ENCODE results near the gene KRABD2.
A peak's percentile ranks its signal among the peaks of the same experiment; 100 is the strongest.

The KRABD2 gene

DNA sequence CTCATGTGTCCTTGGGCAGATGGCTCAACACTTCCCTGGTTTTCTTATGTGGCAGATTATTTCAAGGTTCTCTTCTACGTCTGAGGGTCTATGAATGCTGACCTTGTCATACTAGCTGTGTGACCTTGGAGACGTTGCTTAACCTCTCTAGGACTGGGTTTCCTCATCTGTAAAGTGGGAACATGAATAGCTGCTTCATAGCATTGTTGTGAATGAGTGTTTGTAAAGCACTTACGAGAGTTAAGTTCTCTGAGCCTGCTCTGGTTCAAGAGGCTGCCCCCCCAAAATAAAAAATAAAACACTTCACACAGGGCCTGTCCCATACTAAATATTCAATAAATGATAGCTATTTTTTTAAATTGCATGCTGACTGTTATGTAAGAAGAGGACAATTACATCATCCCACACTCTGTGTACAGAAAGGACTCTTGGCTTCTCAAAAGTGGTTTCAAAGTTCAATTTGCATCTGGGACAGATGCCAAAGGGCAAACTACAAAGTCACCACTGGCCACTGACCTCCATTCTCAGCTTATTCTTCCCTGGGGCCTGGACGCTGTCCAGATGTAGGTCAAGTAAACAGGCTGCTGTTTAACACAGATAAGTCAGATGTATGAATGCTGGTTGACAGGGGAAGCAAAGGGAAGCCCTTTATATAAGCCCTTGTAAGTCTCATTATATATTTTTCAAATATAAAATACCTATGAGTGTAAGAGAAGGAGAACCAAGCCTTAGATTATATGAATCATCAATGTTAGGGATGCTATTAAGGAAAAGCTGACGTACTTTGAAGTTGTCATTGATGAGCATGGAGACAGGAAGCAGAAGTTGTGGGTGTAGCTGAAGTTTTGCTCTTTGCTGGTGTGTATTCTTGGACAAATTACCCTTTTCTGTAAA, 43.8 kb upstream of the KRABD2 start:
- Histone ChIP-seq H3K79me2 (ENCODE audit: insufficient read depth, low read length) (no peaks in the 10 kb centered on the region), H3K9ac (ENCODE audit: low read length) (no peak overlapping the region), H4K20me1 (ENCODE audit: insufficient read depth, low read length) (no peaks in the 10 kb centered on the region), H3K27me3 (ENCODE audit: insufficient read depth, low read length) (peaks cover 30% of the 10 kb centered on the region), H3K4me1 (ENCODE audit: insufficient read depth, low read length) (peaks cover 5% of the 10 kb centered on the region), H3K4me2 (ENCODE audit: low read length) (no peak overlapping the region), H3K4me3 (ENCODE audit: insufficient read depth, low read depth, low read length) (no peak overlapping the region), H3K36me3 (ENCODE audit: insufficient read depth, low read length) (no peaks in the 10 kb centered on the region), H2AFZ (ENCODE audit: low read depth, low read length) (no peak overlapping the region), H3K27ac (ENCODE audit: low read depth, low read length) (no peak overlapping the region), H3K9me3 (ENCODE audit: insufficient read depth, low read depth, low read length) (no peaks in the 10 kb centered on the region)
- no peaks in the 10 kb centered on the region for H3K9me3 Mint-ChIP-seq (ENCODE audit: unreplicated experiment)
- no peaks in the 10 kb centered on the region for H3K4me1 Mint-ChIP-seq (ENCODE audit: low read depth, unreplicated experiment)
- H3K4me3 Mint-ChIP-seq (ENCODE audit: unreplicated experiment), result no peak overlapping the region
- no peaks in the 10 kb centered on the region for H3K36me3 Mint-ChIP-seq (ENCODE audit: low read depth, unreplicated experiment)
- no peak for TF ChIP-seq EZH2 (IDR thresholded peaks at IDR 0.05; ENCODE audit: insufficient read depth, low read length)
- TF ChIP-seq, protein P1, sequence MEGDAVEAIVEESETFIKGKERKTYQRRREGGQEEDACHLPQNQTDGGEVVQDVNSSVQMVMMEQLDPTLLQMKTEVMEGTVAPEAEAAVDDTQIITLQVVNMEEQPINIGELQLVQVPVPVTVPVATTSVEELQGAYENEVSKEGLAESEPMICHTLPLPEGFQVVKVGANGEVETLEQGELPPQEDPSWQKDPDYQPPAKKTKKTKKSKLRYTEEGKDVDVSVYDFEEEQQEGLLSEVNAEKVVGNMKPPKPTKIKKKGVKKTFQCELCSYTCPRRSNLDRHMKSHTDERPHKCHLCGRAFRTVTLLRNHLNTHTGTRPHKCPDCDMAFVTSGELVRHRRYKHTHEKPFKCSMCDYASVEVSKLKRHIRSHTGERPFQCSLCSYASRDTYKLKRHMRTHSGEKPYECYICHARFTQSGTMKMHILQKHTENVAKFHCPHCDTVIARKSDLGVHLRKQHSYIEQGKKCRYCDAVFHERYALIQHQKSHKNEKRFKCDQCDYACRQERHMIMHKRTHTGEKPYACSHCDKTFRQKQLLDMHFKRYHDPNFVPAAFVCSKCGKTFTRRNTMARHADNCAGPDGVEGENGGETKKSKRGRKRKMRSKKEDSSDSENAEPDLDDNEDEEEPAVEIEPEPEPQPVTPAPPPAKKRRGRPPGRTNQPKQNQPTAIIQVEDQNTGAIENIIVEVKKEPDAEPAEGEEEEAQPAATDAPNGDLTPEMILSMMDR (IDR thresholded peaks at IDR 0.05; ENCODE audit: insufficient read depth, low read depth, low read length), result no peak
- peaks cover 19% of the 10 kb centered on the region for H3K27me3 Mint-ChIP-seq (ENCODE audit: low read depth, unreplicated experiment)
- FAIRE-seq, result no peak
- H3K27ac Mint-ChIP-seq (ENCODE audit: unreplicated experiment), result no peak overlapping the region
- DNase-seq (ENCODE audit: low read depth), result peak; percentile 45

DNA sequence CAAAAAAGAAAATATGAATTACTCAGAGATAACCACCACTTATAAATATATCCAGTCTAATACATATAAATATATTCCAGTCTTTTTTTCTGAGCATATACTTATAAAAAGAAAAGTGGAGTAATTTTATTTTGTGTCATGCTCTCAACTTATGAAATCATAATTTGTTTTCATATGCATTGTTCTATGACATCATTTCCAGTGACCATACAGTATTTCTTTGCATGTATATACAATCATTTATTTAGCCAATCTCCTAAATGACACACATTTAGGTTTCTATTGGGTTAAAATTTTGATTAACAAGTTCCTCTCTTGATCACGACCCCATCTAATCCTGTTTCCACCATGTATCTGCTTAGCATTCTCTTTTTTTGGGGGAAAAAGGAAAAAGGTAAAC, 42.8 kb upstream of the KRABD2 start:
- Mint-ChIP-seq H3K4me3 (ENCODE audit: unreplicated experiment) (no peak overlapping the region), H3K27ac (ENCODE audit: unreplicated experiment) (no peak overlapping the region), H3K36me3 (ENCODE audit: low read depth, unreplicated experiment) (no peaks in the 10 kb centered on the region), H3K27me3 (ENCODE audit: low read depth, unreplicated experiment) (peaks cover 19% of the 10 kb centered on the region), H3K9me3 (ENCODE audit: unreplicated experiment) (no peaks in the 10 kb centered on the region), H3K4me1 (ENCODE audit: low read depth, unreplicated experiment) (no peaks in the 10 kb centered on the region)
- Histone ChIP-seq H2AFZ (ENCODE audit: low read depth, low read length) (no peak overlapping the region), H3K36me3 (ENCODE audit: insufficient read depth, low read length) (no peaks in the 10 kb centered on the region), H3K27ac (ENCODE audit: low read depth, low read length) (no peak overlapping the region), H3K27me3 (ENCODE audit: insufficient read depth, low read length) (peaks cover 30% of the 10 kb centered on the region), H3K9me3 (ENCODE audit: insufficient read depth, low read depth, low read length) (no peaks in the 10 kb centered on the region), H3K79me2 (ENCODE audit: insufficient read depth, low read length) (no peaks in the 10 kb centered on the region), H3K9ac (ENCODE audit: low read length) (no peak overlapping the region), H4K20me1 (ENCODE audit: insufficient read depth, low read length) (no peaks in the 10 kb centered on the region), H3K4me2 (ENCODE audit: low read length) (no peak overlapping the region), H3K4me1 (ENCODE audit: insufficient read depth, low read length) (peaks cover 5% of the 10 kb centered on the region), H3K4me3 (ENCODE audit: insufficient read depth, low read depth, low read length) (no peak overlapping the region)
- DNase-seq (ENCODE audit: low read depth) (no peak), FAIRE-seq (no peak)
- TF ChIP-seq, protein P1 (IDR thresholded peaks at IDR 0.05; ENCODE audit: insufficient read depth, low read depth, low read length), result no peak
- TF ChIP-seq EZH2 (IDR thresholded peaks at IDR 0.05; ENCODE audit: insufficient read depth, low read length), result no peak

DNA sequence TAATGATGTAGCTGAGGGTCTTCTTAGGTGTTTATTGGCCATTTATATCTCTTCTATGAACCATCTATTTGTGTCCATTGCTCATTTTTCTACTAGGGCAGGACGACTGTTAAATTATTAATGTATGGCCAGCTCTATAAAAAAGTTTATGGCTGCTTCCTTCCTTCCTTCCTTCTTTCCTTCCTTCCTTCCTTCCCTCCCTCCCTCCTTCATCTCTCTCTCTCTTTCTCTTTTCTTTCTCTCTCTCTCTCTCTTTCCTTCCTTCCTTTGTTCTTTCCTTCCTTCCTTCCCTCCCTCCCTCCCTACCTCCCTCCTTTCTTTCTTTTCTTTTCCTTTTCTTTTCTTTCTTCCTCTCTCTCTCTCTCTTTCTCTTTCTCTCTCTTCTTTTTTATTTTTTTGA, 42.0 kb upstream of the KRABD2 start:
- Histone ChIP-seq H3K4me1 (ENCODE audit: insufficient read depth, low read length) (peaks cover 5% of the 10 kb centered on the region), H3K4me3 (ENCODE audit: insufficient read depth, low read depth, low read length) (no peak overlapping the region), H3K79me2 (ENCODE audit: insufficient read depth, low read length) (no peaks in the 10 kb centered on the region), H3K27ac (ENCODE audit: low read depth, low read length) (no peak overlapping the region), H3K36me3 (ENCODE audit: insufficient read depth, low read length) (no peaks in the 10 kb centered on the region), H3K4me2 (ENCODE audit: low read length) (no peak overlapping the region), H3K9ac (ENCODE audit: low read length) (no peak overlapping the region), H4K20me1 (ENCODE audit: insufficient read depth, low read length) (no peaks in the 10 kb centered on the region), H2AFZ (ENCODE audit: low read depth, low read length) (no peak overlapping the region), H3K27me3 (ENCODE audit: insufficient read depth, low read length) (peaks cover 30% of the 10 kb centered on the region), H3K9me3 (ENCODE audit: insufficient read depth, low read depth, low read length) (no peaks in the 10 kb centered on the region)
- FAIRE-seq (no peak), DNase-seq (ENCODE audit: low read depth) (no peak)
- Mint-ChIP-seq H3K36me3 (ENCODE audit: low read depth, unreplicated experiment) (no peaks in the 10 kb centered on the region), H3K4me1 (ENCODE audit: low read depth, unreplicated experiment) (no peaks in the 10 kb centered on the region), H3K4me3 (ENCODE audit: unreplicated experiment) (no peak overlapping the region), H3K9me3 (ENCODE audit: unreplicated experiment) (no peaks in the 10 kb centered on the region), H3K27ac (ENCODE audit: unreplicated experiment) (no peak overlapping the region), H3K27me3 (ENCODE audit: low read depth, unreplicated experiment) (peaks cover 19% of the 10 kb centered on the region)
- TF ChIP-seq EZH2 (IDR thresholded peaks at IDR 0.05; ENCODE audit: insufficient read depth, low read length), result no peak
- TF ChIP-seq, protein P1 (IDR thresholded peaks at IDR 0.05; ENCODE audit: insufficient read depth, low read depth, low read length), result no peak

All from astrocyte (in vitro differentiated cells and primary cell).